Stomach (tissue), 9 donors: ENCODE data around the gene TPPP3. TPM values are rescaled to one million over a fixed set of nuclear protein-coding genes. Genes with fewer than 3 reads are reported as not detected.

ENCODE experiments used
- DNase-seq, 2 donors: peaks; one replicate each; pipeline versions ENCODE4 v3.0.0 to v3.0.0-alpha.2; 2013 to 2019
- H3K27ac ChIP-seq, 5 donors: fragments of 200-600 bp in 4 of 5; sonication (generic) in 4 of 5; one replicate each; pipeline ENCODE4 v1.5.1; 2013 to 2019; ENCODE audit warnings: mild to moderate bottlenecking in 1 of 5, moderate library complexity in 1 of 5
- H3K27me3 ChIP-seq, 3 donors: fragments of 200-600 bp; sonication (generic); one replicate each; pipeline ENCODE4 v1.5.1; 2017 to 2019; ENCODE audit warnings: mixed run types in 1 of 3
- H3K36me3 ChIP-seq, 4 donors: fragments of 200-600 bp; sonication (generic); 1 replicate in 3 of 4; 2 replicates in 1 of 4; pipeline ENCODE4 v1.5.1; 2016 to 2019
- H3K4me1 ChIP-seq, 4 donors: fragments of 200-600 bp; sonication (generic); one replicate each; pipeline ENCODE4 v1.5.1; 2016 to 2019
- H3K4me3 ChIP-seq, 4 donors: fragments of 200-600 bp; sonication (generic) in 3 of 4; one replicate each; pipeline ENCODE4 v1.5.1; 2016 to 2019; ENCODE audit warnings: mild to moderate bottlenecking in 1 of 4
- H3K9me3 ChIP-seq, 4 donors: fragments of 200-600 bp; sonication (generic); one replicate each; pipeline ENCODE4 v1.5.1; 2016 to 2019
- EP300 ChIP-seq: sonication (generic); formaldehyde crosslinking; IDR thresholded peaks from one replicate; pipeline ENCODE4 v1.6.1; 2017; ENCODE audit warnings: antibody characterized with exemption
- POLR2A ChIP-seq, 4 donors: fragments of 450-650 bp; IDR thresholded peaks; one replicate each; pipeline ENCODE4 v1.6.1; 2016; ENCODE audit warnings: antibody characterized with exemption in 4 of 4, control low read depth in 2 of 4, mild to moderate bottlenecking in 1 of 4, moderate library complexity in 1 of 4
- POLR2AphosphoS5 ChIP-seq, 3 donors: sonication (generic); formaldehyde crosslinking; IDR thresholded peaks; one replicate each; pipeline ENCODE4 v1.6.1; 2016; ENCODE audit warnings: antibody characterized with exemption in 3 of 3
- WGBS, 5 donors: extraction: QIAGEN DNeasy Blood & Tissue Kit in 3 of 5; methylation state at CpG; one replicate each; pipeline versions ENCODE4 v1.1.5 to v1.1.7; 2013 to 2018; 5-methylcytosine and 5-hydroxymethylcytosine counted together
- intact Hi-C: fragments of 100-400 bp; cut with DNase I; formaldehyde crosslinking; loops from one replicate; pipeline ENCODE4 v1.15.1; 2023; ENCODE audit warnings: low total_unique reads
- polyA plus RNA-seq, 3 donors: library from polyadenylated mRNA; stranded (reverse); fragments of 200-250 nt; gene quantifications; one replicate each; pipeline ENCODE4 v1.2.3, GENCODE V29; 2013
- total RNA-seq, 5 donors: library from RNA; depleted of rRNA; stranded (reverse); fragments of >200 nt; gene quantifications; one replicate each; pipeline versions ENCODE4 v1.1.0 to v1.2.3, GENCODE V29; 2014 to 2016
- TF ChIP-seq, protein P1 (sequence below), 7 experiments: fragments of 450-650 bp in 4 of 7; fragments of 200-600 bp in 3 of 7; sonication (generic) in 3 of 7; IDR thresholded peaks; one replicate each; pipeline ENCODE4 v1.5.1; 2016 to 2019; ENCODE audit warnings: antibody characterized with exemption in 7 of 7, control low read depth in 2 of 7, mild to moderate bottlenecking in 1 of 7
- donor health status: healthy with polysubstance abuse.
- donor health status: Bipolar disorder and iron deficiency.
- donor health status: healthy.

TPPP3 gene
- total and polyA plus RNA-seq, 8 donors = 5.8 to 127 (median 13.8) TPM

DNA sequence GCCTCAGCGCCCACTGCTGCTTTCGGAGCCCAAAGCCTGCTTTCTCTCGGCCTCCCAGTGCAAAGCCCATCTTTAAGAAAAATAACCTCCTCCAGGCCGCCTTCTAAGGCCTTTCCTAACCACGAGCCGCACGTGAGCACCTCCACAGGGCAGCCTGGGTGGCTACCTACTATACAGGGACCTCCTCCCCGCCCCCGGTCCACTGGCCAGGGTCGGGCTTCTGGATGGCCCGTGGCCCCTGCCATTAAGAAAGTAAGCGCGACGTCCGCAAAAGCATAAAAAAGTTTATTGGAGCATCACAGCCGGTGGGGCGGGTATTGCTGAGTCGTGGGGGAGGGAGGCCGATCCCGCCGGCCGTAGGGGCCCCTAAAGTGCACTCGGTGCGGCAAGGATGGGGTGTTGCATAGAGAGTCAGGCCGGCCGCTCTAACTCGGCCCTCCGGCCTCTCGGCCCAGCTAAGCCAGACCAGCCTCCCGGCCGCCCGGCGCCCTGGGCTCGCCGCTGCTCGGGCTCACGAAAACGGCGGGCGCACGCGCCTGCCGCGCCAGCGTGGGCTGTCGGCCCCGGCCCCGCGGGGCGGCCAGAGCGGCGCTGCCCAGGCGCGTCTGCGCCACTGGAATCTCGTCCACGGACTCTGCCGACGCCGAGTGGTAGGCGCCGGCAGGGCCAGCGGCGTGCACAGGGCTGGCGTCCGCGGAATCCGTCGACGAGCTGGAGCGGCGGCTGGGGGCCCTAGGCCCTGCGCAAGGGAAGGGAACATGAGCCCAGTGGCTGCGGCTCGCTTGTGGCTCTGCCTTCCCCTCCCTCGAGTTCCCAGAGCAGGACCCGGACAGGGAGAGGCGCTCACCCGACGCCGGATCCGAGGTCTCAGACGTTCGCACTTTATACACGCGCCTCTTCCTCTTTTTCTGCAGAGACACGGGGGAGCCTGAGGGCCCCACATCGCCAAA lies 1.1 kb upstream of the TPPP3 start:
- Histone ChIP-seq H3K4me1 (peaks cover 39 to 89% (median 76%) of the 10 kb centered on the region in 4 donors), H3K9me3 (no peaks in the 10 kb centered on the region), H3K27ac (peak overlapping the region; percentile 21 to 71 (median 55)), H3K4me3 (peak overlapping the region; percentile 33 to 46 (median 40)), H3K27me3 (peaks cover 0 to 43% (median 0%) of the 10 kb centered on the region in 3 donors), H3K36me3 (no peaks in the 10 kb centered on the region)
- intact Hi-C loops = no loop called here
- no peak for TF ChIP-seq POLR2A (IDR thresholded peaks at IDR 0.05)
- TF ChIP-seq, protein P1, sequence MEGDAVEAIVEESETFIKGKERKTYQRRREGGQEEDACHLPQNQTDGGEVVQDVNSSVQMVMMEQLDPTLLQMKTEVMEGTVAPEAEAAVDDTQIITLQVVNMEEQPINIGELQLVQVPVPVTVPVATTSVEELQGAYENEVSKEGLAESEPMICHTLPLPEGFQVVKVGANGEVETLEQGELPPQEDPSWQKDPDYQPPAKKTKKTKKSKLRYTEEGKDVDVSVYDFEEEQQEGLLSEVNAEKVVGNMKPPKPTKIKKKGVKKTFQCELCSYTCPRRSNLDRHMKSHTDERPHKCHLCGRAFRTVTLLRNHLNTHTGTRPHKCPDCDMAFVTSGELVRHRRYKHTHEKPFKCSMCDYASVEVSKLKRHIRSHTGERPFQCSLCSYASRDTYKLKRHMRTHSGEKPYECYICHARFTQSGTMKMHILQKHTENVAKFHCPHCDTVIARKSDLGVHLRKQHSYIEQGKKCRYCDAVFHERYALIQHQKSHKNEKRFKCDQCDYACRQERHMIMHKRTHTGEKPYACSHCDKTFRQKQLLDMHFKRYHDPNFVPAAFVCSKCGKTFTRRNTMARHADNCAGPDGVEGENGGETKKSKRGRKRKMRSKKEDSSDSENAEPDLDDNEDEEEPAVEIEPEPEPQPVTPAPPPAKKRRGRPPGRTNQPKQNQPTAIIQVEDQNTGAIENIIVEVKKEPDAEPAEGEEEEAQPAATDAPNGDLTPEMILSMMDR (IDR thresholded peaks at IDR 0.05) = no peak
- no peak for TF ChIP-seq EP300
- TF ChIP-seq POLR2AphosphoS5 (IDR thresholded peaks at IDR 0.05) = no peak
- peak in 1 of 2 donors; percentile 54 for DNase-seq
- 53 to 75% (median 68%) methylated on average over 58 to 88 of the region's 88 CpGs for WGBS, 5 donors

DNA sequence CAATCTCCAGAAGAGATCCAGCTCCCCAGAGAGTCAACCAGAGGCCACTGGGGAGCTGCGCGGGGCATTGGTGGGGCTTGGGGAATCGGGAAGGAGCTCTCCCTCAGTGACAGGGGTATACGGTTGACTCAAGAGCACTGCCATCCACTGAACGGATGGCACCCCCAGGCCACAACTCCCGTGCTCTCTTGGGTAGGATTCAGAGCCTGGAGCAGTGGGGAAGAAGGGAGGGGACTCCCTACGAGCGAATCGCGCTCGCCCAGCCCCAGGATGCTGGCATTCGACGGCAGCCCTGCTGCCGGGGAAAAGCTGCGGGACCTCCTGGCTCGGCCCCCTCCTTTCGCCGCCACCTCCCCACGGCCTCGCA lies 473 bp upstream of the TPPP3 start:
- no peaks in the 10 kb centered on the region for H3K9me3 ChIP-seq
- no peaks in the 10 kb centered on the region for H3K36me3 ChIP-seq
- no peak for DNase-seq
- 23 to 41% (median 28%) methylated on average over 7 to 20 of the region's 20 CpGs for WGBS, 5 donors
- TF ChIP-seq POLR2A (IDR thresholded peaks at IDR 0.05) = no peak
- TF ChIP-seq EP300 = no peak
- H3K4me1 ChIP-seq = peaks cover 35 to 84% (median 70%) of the 10 kb centered on the region in 4 donors
- H3K27me3 ChIP-seq = peaks cover 0 to 43% (median 0%) of the 10 kb centered on the region in 3 donors
- H3K4me3 ChIP-seq = peak overlapping the region; percentile 33 to 46 (median 40)
- intact Hi-C loops = no loop called here
- H3K27ac ChIP-seq = peak overlapping the region; percentile 37 to 71 (median 55)

DNA sequence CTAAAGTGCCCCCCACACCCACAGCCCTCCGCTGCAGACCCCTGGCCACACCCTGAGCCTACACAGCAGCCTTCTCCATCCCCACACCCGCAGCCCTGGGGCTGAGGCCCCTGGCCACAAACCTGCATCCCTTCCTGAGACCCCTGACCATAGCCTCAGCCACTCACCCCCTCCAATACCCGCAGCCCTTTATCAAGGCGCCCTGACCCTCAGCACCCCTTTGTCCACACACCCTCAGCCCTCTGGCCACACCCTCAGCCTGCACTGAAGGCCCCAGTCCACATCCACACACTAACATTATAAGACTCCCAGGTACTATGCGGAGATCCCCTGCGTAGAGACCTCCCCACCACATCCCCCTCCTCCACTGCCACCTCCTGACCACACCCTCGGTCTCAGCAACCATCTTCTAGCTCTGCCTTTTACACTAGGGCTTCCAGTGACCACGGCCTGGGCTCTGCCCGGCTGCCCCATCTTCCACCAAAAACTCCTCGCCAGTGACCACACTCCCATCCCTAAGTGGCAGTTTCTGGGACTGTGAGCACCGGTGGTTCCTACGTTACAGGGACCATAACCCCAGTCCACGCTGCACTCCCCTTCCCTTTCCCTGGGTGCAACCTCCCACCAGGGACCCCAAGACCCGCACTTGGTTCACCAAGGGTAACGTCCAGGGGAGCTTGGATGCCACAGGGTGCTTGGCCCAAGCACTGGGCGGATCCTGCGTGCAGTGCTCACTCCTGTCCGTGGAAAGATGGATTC lies 818 bp downstream of the TPPP3 start:
- no peak for TF ChIP-seq EP300
- 62 to 71% (median 67%) methylated on average over 17 to 18 of the region's 18 CpGs for WGBS, 5 donors
- intact Hi-C loops = no loop called here
- H3K4me3 ChIP-seq = peak overlapping the region; percentile 33 to 46 (median 40)
- peaks cover 0 to 43% (median 0%) of the 10 kb centered on the region in 3 donors for H3K27me3 ChIP-seq
- H3K4me1 ChIP-seq = peaks cover 35 to 81% (median 66%) of the 10 kb centered on the region in 4 donors
- DNase-seq = peak in 1 of 2 donors; percentile 19
- peak overlapping the region; percentile 15 to 71 (median 45) for H3K27ac ChIP-seq
- no peaks in the 10 kb centered on the region for H3K36me3 ChIP-seq
- no peaks in the 10 kb centered on the region for H3K9me3 ChIP-seq

DNA sequence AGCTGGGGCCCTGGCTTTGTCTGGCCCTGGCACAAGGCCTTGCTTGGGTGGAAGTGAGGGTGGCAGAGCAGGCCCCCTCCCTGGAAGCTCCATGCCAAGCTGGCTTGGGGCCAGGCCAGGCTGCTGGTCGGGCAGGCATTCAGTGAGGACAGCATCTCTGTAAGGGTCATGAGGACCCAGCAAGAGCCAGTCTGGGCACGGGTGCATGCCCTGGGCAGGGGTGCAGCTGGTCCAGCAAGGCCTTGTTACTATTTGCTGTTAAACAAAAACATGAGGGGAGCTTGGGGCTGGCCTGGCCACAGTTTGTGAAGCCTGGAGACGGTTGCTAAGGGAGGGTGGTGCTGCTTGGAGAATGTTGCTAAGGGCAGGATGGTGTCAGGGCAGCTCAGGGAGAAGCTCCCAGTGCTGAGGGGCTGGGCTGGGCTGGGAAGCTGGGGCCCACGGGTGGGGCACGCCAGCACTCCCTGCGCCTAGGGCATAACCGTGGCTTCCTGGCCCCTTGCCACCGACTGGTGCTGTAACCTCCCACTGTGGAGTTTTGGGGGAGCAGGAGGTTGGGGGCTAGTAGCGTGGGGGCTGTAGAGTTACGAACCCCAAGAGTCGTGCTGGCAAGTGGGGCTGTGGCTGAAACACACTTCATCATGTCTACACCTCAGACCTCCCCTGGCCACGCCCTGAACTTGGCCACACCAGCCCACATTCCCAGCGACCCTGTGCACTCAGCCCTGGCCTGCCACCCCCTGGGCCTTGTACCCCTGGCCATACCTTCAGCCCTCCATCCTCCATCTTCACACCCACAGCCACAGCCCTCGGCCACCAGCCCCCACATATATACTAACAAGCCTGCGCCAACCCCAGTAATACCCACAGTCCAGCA lies 1.6 kb downstream of the TPPP3 start:
- Histone ChIP-seq H3K36me3 (no peaks in the 10 kb centered on the region), H3K4me3 (peak overlapping the region in 1 of 4 donors; percentile 40), H3K27me3 (peaks cover 0 to 43% (median 0%) of the 10 kb centered on the region in 3 donors), H3K27ac (peak overlapping the region in 1 of 5 donors; percentile 12), H3K9me3 (no peaks in the 10 kb centered on the region), H3K4me1 (peaks cover 34 to 72% (median 58%) of the 10 kb centered on the region in 4 donors)
- TF ChIP-seq POLR2AphosphoS5 (IDR thresholded peaks at IDR 0.05) (no peak), POLR2A (IDR thresholded peaks at IDR 0.05) (no peak)
- intact Hi-C loops = no loop called here
- peak in 1 of 2 donors; percentile 78 for DNase-seq
- WGBS, 5 donors = 54 to 58% (median 54%) methylated on average over 10 to 15 of the region's 15 CpGs

DNA sequence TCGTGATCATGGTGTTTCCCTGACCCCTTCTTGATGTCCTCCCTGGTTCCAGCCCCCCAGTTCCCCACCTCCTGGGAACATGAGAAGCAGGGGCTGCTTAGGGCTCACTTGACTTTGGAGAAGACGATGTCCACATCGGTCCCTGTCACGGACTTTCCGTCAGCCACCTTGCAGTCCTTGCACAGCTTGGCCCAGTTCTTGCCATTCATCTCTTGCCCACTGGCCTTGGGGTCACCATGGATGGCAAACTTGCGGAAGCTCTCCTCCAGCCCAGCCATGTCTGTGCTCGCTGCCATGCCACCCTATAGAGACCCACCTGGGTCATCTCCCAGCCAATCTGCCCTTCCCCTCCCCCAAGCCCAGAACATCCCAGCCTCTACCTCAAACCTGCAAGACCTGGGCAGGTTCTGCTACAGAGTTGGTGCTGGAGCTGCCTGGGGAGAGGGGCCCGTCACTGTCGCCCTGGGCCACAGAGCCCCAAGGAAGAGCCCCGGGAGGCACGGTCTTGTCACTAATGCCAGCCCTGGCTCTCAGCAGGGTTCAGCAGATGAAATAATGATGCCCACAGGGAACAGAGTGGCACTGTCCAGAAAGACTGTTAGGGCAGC lies 2.4 kb downstream of the TPPP3 start:
- DNase-seq = no peak
- peaks cover 0 to 38% (median 0%) of the 10 kb centered on the region in 3 donors for H3K27me3 ChIP-seq

More for the DNA sequence above, 2.4 kb downstream of the TPPP3 start:
- 78 to 94% (median 90%) methylated on average over 8 to 11 of the region's 11 CpGs for WGBS, 5 donors
- Histone ChIP-seq H3K9me3 (no peaks in the 10 kb centered on the region), H3K4me3 (no peak overlapping the region), H3K4me1 (peaks cover 27 to 65% (median 50%) of the 10 kb centered on the region in 4 donors), H3K36me3 (no peaks in the 10 kb centered on the region), H3K27ac (peak overlapping the region in 1 of 5 donors; percentile 12)
- intact Hi-C loops = no loop called here
- TF ChIP-seq EP300 = no peak
- no peak for TF ChIP-seq POLR2AphosphoS5 (IDR thresholded peaks at IDR 0.05)
- TF ChIP-seq, protein P1 (IDR thresholded peaks at IDR 0.05) = no peak
- no peak for TF ChIP-seq POLR2A (IDR thresholded peaks at IDR 0.05)
